Ascending aorta (tissue), 2 donors: ENCODE measurements around the gene DCTPP1. TPM values are rescaled to one million over a fixed set of nuclear protein-coding genes. Genes with fewer than 3 reads are reported as not detected.
A peak's percentile ranks its signal among the peaks of the same experiment; 100 is the strongest.

Experiments
- DNase-seq, 2 donors: peaks; one replicate each; pipeline ENCODE4 v3.0.0-alpha.2; 2019; ENCODE audit warnings: low spot score in 2 of 2
- H3K27ac ChIP-seq, 2 donors: fragments of 200-600 bp; sonication (generic); one replicate each; pipeline ENCODE4 v1.5.1; 2016 to 2017; ENCODE audit warnings: mild to moderate bottlenecking in 1 of 2
- H3K27me3 ChIP-seq: fragments of 200-600 bp; sonication (generic); one replicate; pipeline ENCODE4 v1.5.1; 2017
- H3K36me3 ChIP-seq, 2 donors: fragments of 200-600 bp; sonication (generic); one replicate each; pipeline ENCODE4 v1.5.1; 2016
- H3K4me1 ChIP-seq, 2 donors: fragments of 200-600 bp; sonication (generic); one replicate each; pipeline ENCODE4 v1.5.1; 2016 to 2017; ENCODE audit warnings: mild to moderate bottlenecking in 1 of 2
- H3K4me3 ChIP-seq, 2 donors: fragments of 200-600 bp; sonication (generic); one replicate each; pipeline ENCODE4 v1.5.1; 2016 to 2017; ENCODE audit warnings: mild to moderate bottlenecking in 1 of 2
- H3K9me3 ChIP-seq, 2 donors: fragments of 200-600 bp; sonication (generic); one replicate each; pipeline ENCODE4 v1.5.1; 2016
- CTCF ChIP-seq, 3 experiments: fragments of 200-600 bp in 2 of 3; fragments of 450-650 bp in 1 of 3; sonication (generic) in 2 of 3; IDR thresholded peaks; one replicate each; pipeline ENCODE4 v1.5.1; 2016 to 2019; ENCODE audit warnings: antibody characterized with exemption in 3 of 3, mild to moderate bottlenecking in 1 of 3, moderate library complexity in 1 of 3
- intact Hi-C: fragments of 100-400 bp; cut with DNase I; formaldehyde crosslinking; loops from one replicate; pipeline ENCODE4 v1.15.1; 2023
- total RNA-seq: library from RNA; depleted of rRNA; stranded (reverse); fragments of >200 nt; gene quantifications from one replicate; pipeline ENCODE4 v1.1.0, GENCODE V29; 2016

Gene DCTPP1
- total RNA-seq, 1 donor from 2014 or later, result 7.2 TPM

- Histone ChIP-seq H3K9me3 (no peaks in the 10 kb centered on the region), H3K36me3 (peaks cover 13 to 23% of the 10 kb centered on the region in 2 donors), H3K27ac (peak overlapping the region; percentile 62 to 69), H3K4me3 (peak overlapping the region; percentile 70 to 83), H3K4me1 (peaks cover 7 to 9% of the 10 kb centered on the region in 2 donors), H3K27me3 (no peaks in the 10 kb centered on the region)
- intact Hi-C loops, result no loop called here
- TF ChIP-seq CTCF (IDR thresholded peaks at IDR 0.05), result no peak
- no peak for DNase-seq
These were observed 11.3 kb downstream of the DCTPP1 start for GRCh38 chr16:30418350-30419181.

- Histone ChIP-seq H3K9me3 (no peaks in the 10 kb centered on the region), H3K4me3 (peak overlapping the region; percentile 70 to 83), H3K36me3 (peaks cover 9 to 17% of the 10 kb centered on the region in 2 donors), H3K4me1 (peaks cover 7 to 9% of the 10 kb centered on the region in 2 donors), H3K27me3 (no peaks in the 10 kb centered on the region), H3K27ac (peak overlapping the region; percentile 62 to 69)
- peak in 1 of 2 donors; percentile 86 for DNase-seq
- intact Hi-C loops, result no loop called here
- peak in 1 of 3 experiments; percentile 29 for TF ChIP-seq CTCF (IDR thresholded peaks at IDR 0.05)
These were observed 12.1 kb downstream of the DCTPP1 start for GRCh38 chr16:30417529-30418349.

- peak overlapping the region; percentile 70 to 83 for H3K4me3 ChIP-seq
- peak overlapping the region in 1 of 2 donors; percentile 69 for H3K27ac ChIP-seq
- no peak for DNase-seq
- intact Hi-C loops, result no loop called here
- TF ChIP-seq CTCF (IDR thresholded peaks at IDR 0.05), result no peak
- H3K4me1 ChIP-seq, result peaks cover 7 to 9% of the 10 kb centered on the region in 2 donors
- H3K36me3 ChIP-seq, result peaks cover 11 to 13% of the 10 kb centered on the region in 2 donors
- no peaks in the 10 kb centered on the region for H3K27me3 ChIP-seq
- H3K9me3 ChIP-seq, result no peaks in the 10 kb centered on the region
These were observed 13.0 kb downstream of the DCTPP1 start for GRCh38 chr16:30416624-30417528.

GRCh38 chr16:30416047-30416603 is 13.7 kb downstream of the DCTPP1 start:
- no peak overlapping the region for H3K27ac ChIP-seq
- H3K9me3 ChIP-seq, result no peaks in the 10 kb centered on the region
- intact Hi-C loops, result no loop called here
- no peak for DNase-seq
- peaks cover 7 to 9% of the 10 kb centered on the region in 2 donors for H3K4me1 ChIP-seq
- peaks cover 7 to 18% of the 10 kb centered on the region in 2 donors for H3K36me3 ChIP-seq
- no peak for TF ChIP-seq CTCF (IDR thresholded peaks at IDR 0.05)
- no peaks in the 10 kb centered on the region for H3K27me3 ChIP-seq
- no peak overlapping the region for H3K4me3 ChIP-seq

GRCh38 chr16:30414159-30414558 is 15.7 kb downstream of the DCTPP1 start:
- H3K4me3 ChIP-seq, result no peak overlapping the region
- no peak for TF ChIP-seq CTCF (IDR thresholded peaks at IDR 0.05)
- H3K27ac ChIP-seq, result no peak overlapping the region
- no peak for DNase-seq
- H3K4me1 ChIP-seq, result peaks cover 9 to 10% of the 10 kb centered on the region in 2 donors
- no peaks in the 10 kb centered on the region for H3K9me3 ChIP-seq
- intact Hi-C loops, result no loop called here
- H3K27me3 ChIP-seq, result no peaks in the 10 kb centered on the region
- H3K36me3 ChIP-seq, result peaks cover 7 to 18% of the 10 kb centered on the region in 2 donors
